HCT116 (cell line): Measurements from ENCODE around the gene ZFYVE19. TPM values are rescaled to one million over a fixed set of nuclear protein-coding genes. Genes with fewer than 3 reads are reported as not detected.
A peak's percentile ranks its signal among the peaks of the same experiment; 100 is the strongest.

Experiments
- ATAC-seq: fragments of 200-7000 bp; cut with Tn5 transposase; 2 replicates; pipeline ENCODE4 v1.9.1; 2020; ENCODE audit warnings: mild to moderate bottlenecking, moderate library complexity
- BruUV-seq: library from RNA; stranded (reverse); fragments of 400-500 nt; replicated peaks from 2 replicates; lab custom pipeline; 2021; lab: Mats Ljungman, UMichigan
- CTCF ChIA-PET: fragments of 300-600 bp; sonication (Branson Sonifier 250); formaldehyde crosslinking; loops from one replicate; lab custom pipeline; 2021; ENCODE audit warnings: antibody characterized with exemption; lab: Charles Lee
- POLR2A ChIA-PET: fragments of 300-600, 350-600 bp; sonication (Branson Sonifier 250); formaldehyde crosslinking; loops from one replicate; lab custom pipeline; 2021; ENCODE audit warnings: antibody characterized with exemption; lab: Charles Lee
- RAD21 ChIA-PET, 2 experiments: fragments of 300-600 bp; sonication (Branson Sonifier 250); formaldehyde crosslinking; loops; one replicate each; lab custom pipeline; 2023; ENCODE audit warnings: low total read pairs in 2 of 2; ENCODE audit not compliant: uncharacterized antibody in 2 of 2, unreplicated experiment in 2 of 2, low non-redundant PET in 1 of 2; lab: Charles Lee
- DNase-seq: peaks from one replicate; pipeline ENCODE4 v3.0.0-alpha.2; 2010; ENCODE audit warnings: low read depth, low spot score
- H2AFZ ChIP-seq: fragments of 200-600 bp; shearing (Covaris generic), sonication (generic); 2 replicates; pipeline ENCODE4 v1.6.1; 2017; ENCODE audit warnings: low read depth, mixed run types, mixed read lengths, antibody characterized with exemption, low read length; ENCODE audit not compliant: poor library complexity, severe bottlenecking
- H3K27ac ChIP-seq: 2 replicates; pipeline ENCODE4 v1.5.1; 2012; ENCODE audit warnings: low read depth, low read length
- H3K27me3 ChIP-seq: fragments of 200-600 bp; sonication (generic); 2 replicates; pipeline ENCODE4 v1.6.1; 2016; ENCODE audit warnings: mixed run types, low read length, mixed read lengths; ENCODE audit not compliant: insufficient read depth
- H3K36me3 ChIP-seq, 2 experiments: fragments of 200-500 bp in 1 of 2; fragments of 200-600 bp in 1 of 2; sonication (Bioruptor generic) in 1 of 2; sonication (generic) in 1 of 2; 2 replicates each; pipeline versions ENCODE4 v1.5.1 to v1.6.1; 2014 to 2016; ENCODE audit warnings: low read length in 2 of 2, inconsistent platforms in 1 of 2, mixed read lengths in 1 of 2, mixed run types in 1 of 2; ENCODE audit not compliant: insufficient read depth in 2 of 2, control insufficient read depth in 1 of 2
- H3K4me1 ChIP-seq, 2 experiments: fragments of 200-600 bp in 1 of 2; sonication (generic) in 1 of 2; 2 replicates each; pipeline versions ENCODE4 v1.5.1 to v1.6.1; 2012 to 2017; ENCODE audit warnings: low read length in 2 of 2, inconsistent platforms in 1 of 2, mild to moderate bottlenecking in 1 of 2, mixed read lengths in 1 of 2, mixed run types in 1 of 2, moderate library complexity in 1 of 2; ENCODE audit not compliant: insufficient read depth in 2 of 2, control insufficient read depth in 1 of 2
- H3K4me2 ChIP-seq: fragments of 200-600 bp; sonication (generic); 2 replicates; pipeline ENCODE4 v1.6.1; 2017; ENCODE audit warnings: mixed run types, low read length, mixed read lengths
- H3K4me3 ChIP-seq, 2 experiments: fragments of 200-600 bp in 1 of 2; sonication (generic) in 1 of 2; replicated peaks in 1 of 2; 2 replicates each; pipeline ENCODE4 v1.5.1; 2011 to 2016; ENCODE audit warnings: low read length in 2 of 2, control low read depth in 1 of 2, low read depth in 1 of 2, mild to moderate bottlenecking in 1 of 2, mixed read lengths in 1 of 2, mixed run types in 1 of 2
- H3K79me2 ChIP-seq: fragments of 200-600 bp; sonication (generic); 2 replicates; pipeline ENCODE4 v1.6.1; 2017; ENCODE audit warnings: mild to moderate bottlenecking, mixed run types, low read length, moderate library complexity, mixed read lengths; ENCODE audit not compliant: insufficient read depth
- H3K9ac ChIP-seq: fragments of 200-600 bp; sonication (generic); 2 replicates; pipeline ENCODE4 v1.6.1; 2016; ENCODE audit warnings: low read length, mixed read lengths
- H3K9me2 ChIP-seq: fragments of 200-600 bp; sonication (generic), shearing (Covaris generic); 2 replicates; pipeline ENCODE4 v1.6.1; 2017; ENCODE audit warnings: mixed run types, mild to moderate bottlenecking, moderate library complexity; ENCODE audit not compliant: insufficient read depth
- H3K9me3 ChIP-seq, 2 experiments: fragments of 200-500 bp in 1 of 2; fragments of 200-600 bp in 1 of 2; sonication (Bioruptor generic) in 1 of 2; sonication (generic) in 1 of 2; 2 replicates each; pipeline ENCODE4 v1.6.1; 2014 to 2017; ENCODE audit warnings: low read length in 2 of 2, mixed read lengths in 2 of 2, inconsistent platforms in 1 of 2, low read depth in 1 of 2, mild to moderate bottlenecking in 1 of 2, mixed run types in 1 of 2, moderate library complexity in 1 of 2; ENCODE audit not compliant: control insufficient read depth in 1 of 2, insufficient read depth in 1 of 2
- H4K20me1 ChIP-seq: fragments of 200-600 bp; sonication (generic), shearing (Covaris generic); 2 replicates; pipeline ENCODE4 v1.6.1; 2017; ENCODE audit warnings: mixed run types, mild to moderate bottlenecking, moderate library complexity; ENCODE audit not compliant: insufficient read depth
- CBX3 ChIP-seq: IDR thresholded peaks from 2 replicates; pipeline ENCODE4 v1.6.1; 2012; ENCODE audit warnings: low read depth
- CEBPB ChIP-seq: IDR thresholded peaks from 2 replicates; pipeline ENCODE4 v1.6.1; 2012; ENCODE audit warnings: low read depth
- CTCF ChIP-seq, 3 experiments: fragments of 200-600 bp in 1 of 3; sonication (generic) in 1 of 3; IDR thresholded peaks in 2 of 3; conservative IDR thresholded peaks in 1 of 3; 2 replicates each; pipeline ENCODE4 v1.5.1; 2012 to 2017; ENCODE audit warnings: low read depth in 2 of 3, low read length in 2 of 3, antibody characterized with exemption in 1 of 3, borderline replicate concordance in 1 of 3, control low read depth in 1 of 3, mild to moderate bottlenecking in 1 of 3, mixed read lengths in 1 of 3, mixed run types in 1 of 3, moderate library complexity in 1 of 3; ENCODE audit not compliant: insufficient read depth in 1 of 3
- ELF1 ChIP-seq: IDR thresholded peaks from 2 replicates; pipeline ENCODE4 v1.6.1; 2012; ENCODE audit warnings: low read depth, borderline replicate concordance
- EZH2 ChIP-seq: fragments of 200-600 bp; sonication (generic); IDR thresholded peaks from 2 replicates; pipeline ENCODE4 v1.6.1; 2017; ENCODE audit warnings: antibody characterized with exemption, mixed run types
- EZH2phosphoT487 ChIP-seq: fragments of 200-600 bp; IDR thresholded peaks from 2 replicates; pipeline ENCODE4 v1.6.1; 2018; ENCODE audit warnings: antibody characterized with exemption, borderline replicate concordance
- FOSL1 ChIP-seq: IDR thresholded peaks from 2 replicates; pipeline ENCODE4 v1.6.1; 2012; ENCODE audit warnings: low read depth
- JUND ChIP-seq: IDR thresholded peaks from 2 replicates; pipeline ENCODE4 v1.6.1; 2012
- POLR2A ChIP-seq: IDR thresholded peaks from 2 replicates; pipeline ENCODE4 v1.7.0; 2011; ENCODE audit warnings: borderline replicate concordance; ENCODE audit not compliant: insufficient read depth, insufficient read length; ENCODE audit errors: extremely low read depth
- RAD21 ChIP-seq: IDR thresholded peaks from 2 replicates; pipeline ENCODE4 v1.6.1; 2012; ENCODE audit warnings: low read depth, mild to moderate bottlenecking
- SIN3A ChIP-seq: IDR thresholded peaks from 2 replicates; pipeline ENCODE4 v1.6.1; 2012; ENCODE audit warnings: low read depth
- SP1 ChIP-seq: IDR thresholded peaks from 2 replicates; pipeline ENCODE4 v1.6.1; 2012; ENCODE audit warnings: low read depth
- YY1 ChIP-seq: IDR thresholded peaks from 2 replicates; pipeline ENCODE4 v1.6.1; 2011; ENCODE audit warnings: low read length, low read depth, moderate library complexity, mild to moderate bottlenecking; ENCODE audit not compliant: insufficient replicate concordance; ENCODE audit errors: extremely low read depth
- ZFX ChIP-seq: fragments of 450-650 bp; IDR thresholded peaks from 2 replicates; pipeline ENCODE4 v1.6.1; 2017
- ZNF274 ChIP-seq: fragments of 200-500 bp; sonication (Bioruptor generic); IDR thresholded peaks from 2 replicates; pipeline ENCODE4 v1.6.1; 2014; ENCODE audit warnings: mild to moderate bottlenecking, low read depth, low read length, inconsistent platforms
- intact Hi-C: fragments of 100-400 bp; cut with micrococcal nuclease; formaldehyde crosslinking; loops from 2 replicates; pipeline ENCODE4 v1.10.0; 2022
- total RNA-seq: library from RNA; stranded (reverse); gene quantifications from one replicate; pipeline ENCODE4 v1.2.1, GENCODE V29; 2021; ENCODE audit not compliant: unreplicated experiment
- TF ChIP-seq, protein P1 (sequence below): IDR thresholded peaks from 2 replicates; pipeline ENCODE4 v1.6.1; 2012
- TF ChIP-seq, protein P2 (sequence below): IDR thresholded peaks from 2 replicates; pipeline ENCODE4 v1.6.1; 2011; ENCODE audit warnings: mild to moderate bottlenecking, low read length, moderate library complexity; ENCODE audit not compliant: insufficient replicate concordance; ENCODE audit errors: extremely low read depth

Gene ZFYVE19
- total RNA-seq, 1 experiment from 2014 or later = 29.1 TPM

- no peak for TF ChIP-seq ZFX
- TF ChIP-seq, protein P1, sequence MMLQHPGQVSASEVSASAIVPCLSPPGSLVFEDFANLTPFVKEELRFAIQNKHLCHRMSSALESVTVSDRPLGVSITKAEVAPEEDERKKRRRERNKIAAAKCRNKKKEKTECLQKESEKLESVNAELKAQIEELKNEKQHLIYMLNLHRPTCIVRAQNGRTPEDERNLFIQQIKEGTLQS = no peak
- TF ChIP-seq EZH2 = no peak
- TF ChIP-seq ELF1 = no peak
- TF ChIP-seq SP1 = no peak
Measured at GRCh38 chr15:40807888-40808461, 1.1 kb downstream of the ZFYVE19 start (continued).

DNA sequence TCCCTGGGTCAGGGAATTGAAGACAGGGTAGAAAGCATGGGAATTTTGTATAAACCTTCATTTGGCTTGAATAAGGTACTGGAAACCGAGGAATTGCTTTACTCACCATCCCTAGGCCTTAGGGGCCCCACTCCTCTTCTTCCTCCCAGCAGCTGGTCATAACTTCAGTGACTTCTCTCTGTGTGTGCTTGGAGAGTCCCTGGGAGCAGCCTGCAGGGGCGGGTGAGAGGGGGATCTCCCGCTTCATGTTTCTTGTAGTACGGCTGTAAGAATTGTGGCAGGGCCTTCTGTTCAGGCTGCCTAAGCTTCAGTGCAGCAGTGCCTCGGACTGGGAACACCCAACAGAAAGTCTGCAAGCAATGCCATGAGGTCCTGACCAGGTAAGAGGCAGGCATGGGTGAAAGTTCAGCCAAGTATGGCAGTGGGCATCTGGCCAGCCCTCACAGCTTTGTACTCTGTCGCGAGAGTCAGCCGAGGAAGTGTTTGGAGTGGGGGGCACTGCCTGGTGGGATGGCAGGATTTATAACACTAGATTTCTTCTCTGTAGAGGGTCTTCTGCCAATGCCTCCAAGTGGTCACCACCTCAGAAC lies 2.1 kb downstream of the ZFYVE19 start:
- CTCF ChIA-PET = interaction anchor here (1.4 kb wide), 1 partner anchor 64 kb away, joined by 4 read pairs; no protein-coding TSS in a partner anchor
- H3K4me2 ChIP-seq = peak overlapping the region; percentile 93; the same call in 1 of the 2 replicates
- TF ChIP-seq ELF1 (no peak), CTCF (IDR thresholded peaks at IDR 0.05 in 2 of 3, conservative IDR thresholded peaks at IDR 0.05 in 1 of 3; ENCODE audit: borderline replicate concordance in 1 of 3, insufficient read depth in 1 of 3, low read depth in 2 of 3, low read length in 2 of 3) (no peak), SP1 (no peak), YY1 (no peak), JUND (no peak), RAD21 (no peak), ZFX (no peak), FOSL1 (no peak), SIN3A (no peak), POLR2A (no peak), EZH2 (no peak), ZNF274 (no peak), CBX3 (no peak), EZH2phosphoT487 (no peak), CEBPB (no peak)
- TF ChIP-seq, protein P2, sequence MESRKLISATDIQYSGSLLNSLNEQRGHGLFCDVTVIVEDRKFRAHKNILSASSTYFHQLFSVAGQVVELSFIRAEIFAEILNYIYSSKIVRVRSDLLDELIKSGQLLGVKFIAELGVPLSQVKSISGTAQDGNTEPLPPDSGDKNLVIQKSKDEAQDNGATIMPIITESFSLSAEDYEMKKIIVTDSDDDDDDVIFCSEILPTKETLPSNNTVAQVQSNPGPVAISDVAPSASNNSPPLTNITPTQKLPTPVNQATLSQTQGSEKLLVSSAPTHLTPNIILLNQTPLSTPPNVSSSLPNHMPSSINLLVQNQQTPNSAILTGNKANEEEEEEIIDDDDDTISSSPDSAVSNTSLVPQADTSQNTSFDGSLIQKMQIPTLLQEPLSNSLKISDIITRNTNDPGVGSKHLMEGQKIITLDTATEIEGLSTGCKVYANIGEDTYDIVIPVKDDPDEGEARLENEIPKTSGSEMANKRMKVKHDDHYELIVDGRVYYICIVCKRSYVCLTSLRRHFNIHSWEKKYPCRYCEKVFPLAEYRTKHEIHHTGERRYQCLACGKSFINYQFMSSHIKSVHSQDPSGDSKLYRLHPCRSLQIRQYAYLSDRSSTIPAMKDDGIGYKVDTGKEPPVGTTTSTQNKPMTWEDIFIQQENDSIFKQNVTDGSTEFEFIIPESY = no peak
- TF ChIP-seq, protein P1 = no peak

More for the DNA sequence above, 2.1 kb downstream of the ZFYVE19 start:
- no peak overlapping the region for H3K9ac ChIP-seq
- RAD21 ChIA-PET = no interaction called here
- H4K20me1 ChIP-seq = no peaks in the 10 kb centered on the region
- no peaks in the 10 kb centered on the region for H3K9me2 ChIP-seq
- BruUV-seq = no TSS peak
- H3K27me3 ChIP-seq = no peaks in the 10 kb centered on the region
- peaks cover 16% of the 10 kb centered on the region for H3K79me2 ChIP-seq
- POLR2A ChIA-PET = no interaction called here
- intact Hi-C loops = no loop called here
- H3K4me1 ChIP-seq = peaks cover 5 to 17% of the 10 kb centered on the region in 2 experiments; a peak in 3 of 4 replicates
- no peak overlapping the region for H2AFZ ChIP-seq
- no peak for DNase-seq
- H3K36me3 ChIP-seq = no peaks in the 10 kb centered on the region; a peak in 2 of 4 replicates
- H3K4me3 ChIP-seq = no peak overlapping the region
- ATAC-seq = no peak
- no peaks in the 10 kb centered on the region for H3K9me3 ChIP-seq
- no peak overlapping the region for H3K27ac ChIP-seq
